SU-DHL-6 (cell line): ENCODE measurements around the gene CACNA2D1.

Experiments used
- EZH2phosphoT487 ChIP-seq: fragments of 200-600 bp; sonication (generic), shearing (Covaris generic); conservative IDR thresholded peaks from 2 replicates; pipeline ENCODE4 v1.6.1; 2018; ENCODE audit warnings: mild to moderate bottlenecking, antibody characterized with exemption, low read length, moderate library complexity, mixed read lengths
- TF ChIP-seq, protein P1 (sequence below): fragments of 200-600 bp; sonication (generic); IDR thresholded peaks from one replicate; pipeline ENCODE4 v1.5.1; 2017; ENCODE audit warnings: antibody characterized with exemption, mild to moderate bottlenecking, low read length, moderate library complexity; ENCODE audit not compliant: insufficient read depth, poor library complexity, severe bottlenecking

DNA sequence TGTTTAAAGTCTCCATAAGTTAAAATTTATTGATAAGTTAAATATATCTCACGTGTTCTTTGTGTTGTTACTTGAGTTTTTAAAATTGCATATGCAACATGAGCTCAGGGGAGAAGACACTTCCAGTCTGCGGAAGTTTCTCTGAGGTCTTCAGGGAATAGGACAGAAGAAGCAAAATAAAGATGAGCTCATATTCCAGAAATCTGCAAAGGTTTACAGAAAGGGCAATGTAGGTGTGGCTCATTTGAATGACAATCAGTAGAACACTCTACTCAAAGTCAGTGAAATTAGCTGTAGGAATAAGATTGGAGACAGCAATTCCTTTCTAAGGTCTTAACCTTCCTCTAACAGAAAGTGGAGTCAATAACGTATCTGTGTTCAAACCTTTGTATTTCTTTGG, 53.7 kb downstream of the CACNA2D1 start:
- TF ChIP-seq, protein P1, sequence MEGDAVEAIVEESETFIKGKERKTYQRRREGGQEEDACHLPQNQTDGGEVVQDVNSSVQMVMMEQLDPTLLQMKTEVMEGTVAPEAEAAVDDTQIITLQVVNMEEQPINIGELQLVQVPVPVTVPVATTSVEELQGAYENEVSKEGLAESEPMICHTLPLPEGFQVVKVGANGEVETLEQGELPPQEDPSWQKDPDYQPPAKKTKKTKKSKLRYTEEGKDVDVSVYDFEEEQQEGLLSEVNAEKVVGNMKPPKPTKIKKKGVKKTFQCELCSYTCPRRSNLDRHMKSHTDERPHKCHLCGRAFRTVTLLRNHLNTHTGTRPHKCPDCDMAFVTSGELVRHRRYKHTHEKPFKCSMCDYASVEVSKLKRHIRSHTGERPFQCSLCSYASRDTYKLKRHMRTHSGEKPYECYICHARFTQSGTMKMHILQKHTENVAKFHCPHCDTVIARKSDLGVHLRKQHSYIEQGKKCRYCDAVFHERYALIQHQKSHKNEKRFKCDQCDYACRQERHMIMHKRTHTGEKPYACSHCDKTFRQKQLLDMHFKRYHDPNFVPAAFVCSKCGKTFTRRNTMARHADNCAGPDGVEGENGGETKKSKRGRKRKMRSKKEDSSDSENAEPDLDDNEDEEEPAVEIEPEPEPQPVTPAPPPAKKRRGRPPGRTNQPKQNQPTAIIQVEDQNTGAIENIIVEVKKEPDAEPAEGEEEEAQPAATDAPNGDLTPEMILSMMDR, result no peak
- TF ChIP-seq EZH2phosphoT487, result no peak
